ENCODE results near the gene TNFSF11. TPM values are rescaled to one million over a fixed set of nuclear protein-coding genes. Genes with fewer than 3 reads are reported as not detected.
"Not testable (repeated sequence)": the region's sequence is repeated elsewhere in the genome, so short reads cannot be mapped to it uniquely, and the experiment has no call there.

The TNFSF11 gene
- total and polyA plus RNA-seq, 2 of the 4 experiments (the other 2 are of a cell fraction), result not detected

DNA sequence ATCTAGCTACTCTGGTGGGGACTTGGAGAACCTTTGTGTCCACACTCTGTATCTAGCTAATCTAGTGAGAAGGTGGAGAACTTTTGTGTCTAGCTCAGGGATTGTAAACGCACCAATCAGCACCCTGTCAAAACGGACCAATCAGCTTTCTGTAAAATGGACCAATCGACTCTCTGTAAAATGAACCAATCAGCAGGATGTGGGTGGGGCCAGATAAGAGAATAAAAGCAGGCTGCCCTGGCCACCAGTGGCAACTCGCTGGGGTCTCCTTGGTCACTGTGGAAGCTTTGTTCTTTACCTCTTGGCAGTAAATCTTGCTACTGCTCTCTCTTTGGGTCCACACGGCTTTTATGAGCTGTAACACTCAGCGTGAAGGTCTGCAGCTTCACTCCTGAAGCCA lies 13.6 kb upstream of the TNFSF11 start:
- H2BK20ac ChIP-seq (ENCODE audit: low read depth, low read length); H3K18ac ChIP-seq (ENCODE audit: low read depth, low read length); dilution Hi-C loops (cut with HindIII; ENCODE audit: low sequenced_read_pairs, unreplicated experiment); ATAC-seq (ENCODE audit: low read depth); H2AK9ac ChIP-seq (replicated peaks; ENCODE audit: low read depth, low read length, poor library complexity); H3K14ac ChIP-seq (replicated peaks; ENCODE audit: low read depth, low read length); H4K5ac ChIP-seq (ENCODE audit: low read depth, low read length); H4K91ac ChIP-seq (ENCODE audit: insufficient read depth, low read depth, low read length); H4K20me1 ChIP-seq (ENCODE audit: insufficient read depth, low read length); H3K27me3 ChIP-seq (ENCODE audit: control insufficient read depth, insufficient read depth, low read length); H3K27ac ChIP-seq (ENCODE audit: insufficient read depth, low read length); H3K79me1 ChIP-seq (ENCODE audit: low read depth in 1 of 2, low read length in 2 of 2); H3K4me3 ChIP-seq (ENCODE audit: insufficient read depth, low read depth, low read length); POLR2A ChIA-PET (ENCODE audit: unreplicated experiment); H3K23ac ChIP-seq (ENCODE audit: low read depth, low read length); H4K8ac ChIP-seq (ENCODE audit: low read depth in 2 of 2, low read length in 2 of 2); H2BK5ac ChIP-seq (ENCODE audit: low read depth, low read length, poor library complexity, severe bottlenecking); H2AFZ ChIP-seq (replicated peaks; ENCODE audit: low read length, poor library complexity); H3K4ac ChIP-seq (ENCODE audit: low read depth, low read length); H2AK5ac ChIP-seq (ENCODE audit: low read depth, low read length); H3K9me1 ChIP-seq (ENCODE audit: insufficient read depth, low read length); H3K4me2 ChIP-seq (ENCODE audit: low read depth, low read length); H3K9ac ChIP-seq (ENCODE audit: low read depth, low read length); intact Hi-C loops (cut with micrococcal nuclease); H2BK15ac ChIP-seq (ENCODE audit: low read depth, low read length); H3K4me1 ChIP-seq (ENCODE audit: control insufficient read depth, insufficient read depth, low read length); BruUV-seq (replicated peaks); H3K9me3 ChIP-seq (ENCODE audit: control insufficient read depth, insufficient read depth, low read length); DNase-seq; H3K36me3 ChIP-seq (ENCODE audit: control insufficient read depth, insufficient read depth, low read length); H3K56ac ChIP-seq (ENCODE audit: extremely low read depth, insufficient read depth, low read length); H2BK120ac ChIP-seq (ENCODE audit: low read depth, low read length); in situ Hi-C loops (cut with MboI; ENCODE audit: low sequenced_read_pairs): not testable (repeated sequence)
- 79% methylated on average over 3 of the region's 6 CpGs; no CpG with 5 or more reads in 1 of the 2 experiments for WGBS, 2 experiments (ENCODE audit: extremely low coverage in 2 of 2, insufficient read length in 1 of 2)
- CTCF ChIA-PET, result interaction anchor here (0.6 kb wide), 1 partner anchor 1266 kb away, joined by 3 read pairs; no protein-coding TSS in a partner anchor

Data from IMR-90 (cell line).